NCI-H1105 (cell line): ENCODE results near the gene WFS1.
A peak's percentile ranks its signal among the peaks of the same experiment; 100 is the strongest.

ENCODE experiments used
- DNase-seq: peaks from one replicate; lab custom pipeline; 2025; lab: John Stamatoyannopoulos, UW

Gene WFS1

GRCh38 chr4:6235012-6235411 lies 34.6 kb upstream of the WFS1 start:
- no peak for DNase-seq

GRCh38 chr4:6235901-6236640 lies 33.6 kb upstream of the WFS1 start:
- no peak for DNase-seq

GRCh38 chr4:6236816-6237390 lies 32.7 kb upstream of the WFS1 start:
- DNase-seq = no peak

GRCh38 chr4:6239486-6239885 lies 30.2 kb upstream of the WFS1 start:
- DNase-seq = no peak

- DNase-seq = no peak
These were observed 29.7 kb upstream of the WFS1 start for GRCh38 chr4:6239968-6240367.

GRCh38 chr4:6241062-6241845 lies 28.4 kb upstream of the WFS1 start:
- DNase-seq = no peak

- no peak for DNase-seq
These were observed 27.2 kb upstream of the WFS1 start for GRCh38 chr4:6242271-6243029.

- DNase-seq = no peak
These were observed 24.1 kb upstream of the WFS1 start for GRCh38 chr4:6245246-6246169.

- DNase-seq = no peak
These were observed 23.4 kb upstream of the WFS1 start for GRCh38 chr4:6246170-6246634.

- DNase-seq = no peak
These were observed 21.3 kb upstream of the WFS1 start for GRCh38 chr4:6248394-6248793.

GRCh38 chr4:6250235-6250983 lies 19.2 kb upstream of the WFS1 start:
- DNase-seq = peak; percentile 40

GRCh38 chr4:6250984-6251295 lies 18.7 kb upstream of the WFS1 start:
- no peak for DNase-seq

- no peak for DNase-seq
These were observed 18.3 kb upstream of the WFS1 start for GRCh38 chr4:6251365-6251764.

GRCh38 chr4:6252051-6252450 lies 17.6 kb upstream of the WFS1 start:
- DNase-seq = no peak

- DNase-seq = no peak
These were observed 16.5 kb upstream of the WFS1 start for GRCh38 chr4:6253111-6253510.

- DNase-seq = no peak
These were observed 15.7 kb upstream of the WFS1 start for GRCh38 chr4:6253961-6254360.

GRCh38 chr4:6256141-6256540 lies 13.5 kb upstream of the WFS1 start:
- no peak for DNase-seq

- DNase-seq = no peak
These were observed 12.2 kb upstream of the WFS1 start for GRCh38 chr4:6257247-6258025.

- DNase-seq = no peak
These were observed 11.7 kb upstream of the WFS1 start for GRCh38 chr4:6258026-6258360.

GRCh38 chr4:6258741-6259140 lies 10.9 kb upstream of the WFS1 start:
- DNase-seq = no peak
